Tongue (tissue), 2 donors: ENCODE results near the gene HOXC6. TPM values are rescaled to one million over a fixed set of nuclear protein-coding genes. Genes with fewer than 3 reads are reported as not detected.

ENCODE experiments used
- DNase-seq: peaks from one replicate; pipeline ENCODE4 v3.0.0-alpha.2; 2015
- total RNA-seq: library from RNA; depleted of rRNA; stranded (reverse); fragments of >200 nt; gene quantifications from one replicate; pipeline ENCODE4 v1.2.3, GENCODE V29; 2014

The HOXC6 gene
- total RNA-seq, 1 donor from 2014 or later = not detected

DNA sequence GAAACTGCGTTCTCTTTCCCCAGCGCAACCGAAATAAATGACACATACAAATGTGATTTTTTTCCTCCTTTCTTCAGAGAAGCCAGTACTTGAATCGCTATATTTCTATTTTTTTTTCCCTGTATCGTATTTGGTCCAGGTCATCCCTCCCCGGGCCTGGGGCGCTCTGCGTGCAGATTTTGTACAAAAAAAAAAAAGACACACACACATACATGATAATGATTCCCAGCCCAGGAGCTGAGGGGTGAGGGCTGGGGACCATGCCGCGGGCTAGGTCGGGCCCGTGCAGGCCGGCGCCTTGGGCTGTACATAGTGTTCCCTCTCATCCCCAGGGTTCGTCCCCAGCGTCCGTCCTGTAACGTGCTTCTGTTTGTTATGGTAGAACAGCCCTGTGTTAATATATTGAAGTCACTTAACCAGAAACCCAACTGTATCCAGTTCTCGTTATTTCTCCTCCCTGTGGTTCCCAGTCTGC lies 25.3 kb upstream of the HOXC6 start:
- DNase-seq = no peak

DNA sequence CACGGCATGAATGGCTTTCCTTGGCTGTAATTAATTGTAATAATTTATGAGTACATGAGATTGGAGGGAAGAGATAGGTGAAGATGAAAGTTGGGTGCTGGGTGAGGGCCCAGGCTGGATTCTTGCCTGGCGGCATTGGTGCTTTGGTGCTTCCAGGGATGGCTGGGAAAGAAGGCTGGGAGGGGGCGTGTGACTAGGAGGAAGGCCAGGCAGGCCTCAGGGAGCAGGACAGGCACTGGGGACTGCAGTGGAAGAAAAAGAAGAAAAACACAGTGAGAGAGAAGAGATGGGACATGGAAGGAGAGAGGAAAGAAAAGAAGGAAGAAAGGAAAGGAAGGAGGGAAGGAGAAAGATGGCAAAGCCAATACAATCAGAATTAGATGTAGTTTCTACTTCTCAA lies 24.6 kb upstream of the HOXC6 start:
- no peak for DNase-seq

DNA sequence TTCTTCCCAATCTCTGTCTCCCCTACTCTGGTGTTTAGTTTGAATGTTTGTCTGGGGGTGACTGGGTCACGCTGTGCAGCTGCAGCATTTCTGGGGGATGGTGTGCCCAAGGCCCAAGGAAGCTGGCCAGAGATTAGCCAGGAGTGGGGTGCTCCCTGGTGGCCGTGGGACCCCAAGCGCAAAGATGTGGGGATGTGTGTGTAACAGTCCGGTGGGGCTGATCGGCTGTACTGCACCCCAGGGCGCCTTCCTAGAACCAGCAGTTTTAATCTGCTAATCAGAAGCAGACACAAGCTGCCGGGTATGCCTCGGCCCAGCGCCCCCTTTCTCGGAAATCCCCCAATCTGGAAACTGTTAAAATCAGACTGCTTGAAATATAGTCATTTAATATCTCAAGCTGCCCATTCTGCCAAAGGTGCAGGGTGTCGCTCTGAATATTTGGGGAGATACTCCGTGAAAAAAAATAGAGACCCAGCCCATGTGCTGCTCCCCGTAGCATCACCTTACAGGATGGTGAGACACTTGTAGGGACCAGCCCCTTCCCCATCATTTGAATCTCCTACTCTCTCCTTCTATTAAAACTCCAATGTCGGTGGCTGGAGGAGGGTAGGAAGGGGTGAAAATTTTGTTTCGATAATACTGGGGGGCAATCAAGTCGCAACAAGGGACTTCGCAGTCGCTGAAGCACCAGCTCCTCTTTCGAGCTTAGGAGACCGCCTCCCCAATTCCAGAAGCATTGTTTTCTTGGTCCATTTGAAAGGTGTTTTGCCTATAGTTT lies 24.0 kb upstream of the HOXC6 start:
- no peak for DNase-seq

DNA sequence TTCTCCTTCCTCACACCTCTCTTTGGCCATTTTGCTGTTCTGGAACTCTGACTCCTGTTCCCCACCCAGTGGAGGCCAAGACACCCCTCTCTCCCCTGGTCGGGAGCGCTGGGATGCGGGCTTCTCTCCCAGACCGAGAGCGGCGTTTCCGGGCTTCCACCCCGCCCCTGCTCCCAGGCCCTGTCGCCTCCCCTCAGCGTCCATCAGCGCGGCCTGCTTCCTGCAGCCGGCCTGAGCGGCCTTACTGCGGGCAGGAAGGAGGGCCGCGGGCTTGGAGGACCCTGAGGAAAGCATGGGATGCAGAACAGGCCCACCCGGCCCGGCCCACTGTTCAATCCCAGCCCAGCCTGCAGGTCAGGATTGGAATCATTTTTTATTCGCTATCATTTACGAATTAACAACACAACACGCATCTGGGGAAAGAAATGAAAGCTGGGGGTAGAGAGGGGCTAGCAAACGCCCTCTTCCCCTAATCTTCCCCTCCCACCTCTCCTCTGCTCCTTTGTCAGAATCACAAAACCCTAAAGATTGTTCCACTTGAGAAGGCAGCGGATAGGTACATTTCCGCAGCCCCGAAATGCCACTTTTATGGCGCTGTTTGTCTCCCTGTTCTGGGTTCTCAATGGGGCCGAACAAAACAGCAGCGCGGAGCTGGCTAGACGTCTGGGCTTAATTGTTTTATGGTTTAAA lies 23.3 kb upstream of the HOXC6 start:
- no peak for DNase-seq

DNA sequence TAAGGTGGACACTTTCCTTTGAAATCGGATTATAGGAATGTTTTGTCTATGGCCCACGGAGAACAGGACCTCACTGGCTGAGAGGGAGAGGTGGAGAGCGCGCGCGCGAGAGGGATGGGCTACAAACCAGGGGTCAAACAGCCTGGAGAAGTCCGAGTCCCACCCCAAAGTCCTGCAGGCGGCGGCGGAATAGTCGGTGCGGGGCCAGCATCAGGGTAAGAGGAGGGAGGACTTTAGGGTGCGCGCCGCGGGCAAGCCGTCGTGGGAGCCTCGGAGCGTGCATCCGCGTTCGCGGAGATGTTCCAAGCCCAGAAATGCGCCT lies 22.7 kb upstream of the HOXC6 start:
- no peak for DNase-seq

DNA sequence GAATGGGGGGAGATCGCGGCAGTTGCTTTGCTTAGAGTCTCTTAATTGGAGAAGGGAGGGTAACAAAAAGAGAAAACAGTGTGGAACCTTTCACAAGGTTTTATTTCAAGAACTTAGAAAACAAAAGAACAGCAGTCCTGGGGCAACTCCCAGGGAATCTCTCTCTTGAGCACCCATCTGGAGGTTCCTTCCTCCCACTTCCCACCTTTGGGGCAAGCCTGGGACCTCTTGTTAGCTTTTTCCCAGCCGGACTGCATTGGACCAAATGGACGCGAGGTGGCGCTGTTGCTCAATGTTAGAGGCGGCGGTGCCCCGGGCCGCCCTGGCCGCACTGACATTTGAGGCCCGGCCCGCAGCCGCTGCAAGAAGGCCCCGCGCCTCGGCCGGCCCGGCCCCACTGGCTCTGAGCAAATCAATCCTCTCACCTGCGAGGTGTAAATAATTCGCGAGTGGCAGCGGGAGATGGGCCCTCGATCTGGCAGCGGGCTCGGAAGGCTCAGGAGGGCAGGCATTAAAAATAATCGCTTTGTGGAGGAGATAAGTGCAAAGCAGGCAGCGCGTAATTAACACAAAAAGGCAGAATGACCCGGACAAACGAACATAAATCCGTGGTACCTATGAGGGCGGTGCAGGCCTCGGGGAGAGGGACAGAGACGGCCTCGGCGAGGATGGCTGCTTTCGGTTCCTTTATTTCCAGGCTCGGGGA lies 22.2 kb upstream of the HOXC6 start:
- peak; percentile 94 for DNase-seq

DNA sequence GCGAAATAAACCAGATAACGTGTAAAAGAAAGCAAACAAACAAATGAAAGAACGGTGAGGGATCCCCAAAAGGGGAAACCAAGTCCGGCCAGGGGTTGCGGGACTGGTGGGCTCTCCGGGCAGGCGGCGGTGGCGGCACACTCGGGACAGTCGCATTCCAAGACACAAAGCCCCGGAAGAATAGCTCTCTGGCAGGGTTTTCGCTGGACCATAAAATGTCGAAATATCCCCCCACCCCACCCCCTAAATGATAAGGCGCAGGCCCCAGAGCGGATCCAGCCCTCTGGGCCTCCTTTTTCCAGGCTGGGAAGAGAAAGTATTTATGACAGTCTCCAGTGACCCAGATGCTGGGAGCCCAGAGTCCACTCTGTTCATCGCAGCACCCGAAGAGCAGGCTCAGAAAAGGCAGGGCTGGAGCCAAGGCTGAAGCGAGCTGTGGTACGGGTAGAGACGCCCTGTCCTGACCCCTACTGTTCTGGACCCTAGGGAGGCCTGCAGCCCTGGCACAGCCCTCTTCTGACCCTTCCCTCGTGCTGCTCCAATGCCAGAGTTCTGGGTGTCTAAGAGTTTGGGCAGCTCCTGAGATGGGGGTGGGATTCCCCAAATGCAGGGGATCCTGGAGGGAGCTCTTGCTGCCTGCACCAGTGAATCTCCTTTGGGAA lies 21.6 kb upstream of the HOXC6 start:
- no peak for DNase-seq

DNA sequence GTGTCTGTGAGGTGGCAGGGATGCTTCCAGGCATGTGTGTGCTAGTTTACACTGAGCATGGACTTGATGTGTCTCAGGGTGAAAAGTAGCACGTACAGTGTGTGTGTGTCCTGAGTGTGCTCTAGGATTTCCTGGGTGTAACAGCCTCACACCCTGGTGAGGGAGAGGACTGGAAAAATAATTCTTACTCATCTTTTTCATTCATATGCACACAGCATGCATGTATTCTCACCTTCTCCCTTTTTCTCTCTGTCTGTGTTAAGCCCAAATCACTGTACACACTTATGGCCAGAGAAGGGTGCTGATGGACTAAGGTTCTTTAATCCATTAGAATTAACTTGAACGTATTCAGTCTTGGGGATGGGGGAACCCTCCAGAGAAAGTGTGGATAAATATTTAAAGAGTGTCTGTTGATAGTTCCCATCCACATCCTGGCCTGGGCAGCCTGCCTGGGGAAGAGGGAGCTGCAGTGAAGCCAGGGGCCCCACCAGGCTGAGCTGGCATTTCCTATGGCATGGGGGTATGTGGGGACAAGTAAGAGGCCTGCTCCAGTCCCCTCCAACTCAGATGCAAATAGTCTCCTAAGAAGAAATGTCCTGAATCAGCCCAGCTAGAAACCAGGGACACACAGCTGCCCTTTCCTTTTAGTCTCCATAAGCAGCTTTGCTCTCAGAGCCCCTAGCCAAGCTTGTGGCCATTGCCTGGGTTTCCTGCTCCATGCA lies 20.5 kb upstream of the HOXC6 start:
- DNase-seq = no peak

DNA sequence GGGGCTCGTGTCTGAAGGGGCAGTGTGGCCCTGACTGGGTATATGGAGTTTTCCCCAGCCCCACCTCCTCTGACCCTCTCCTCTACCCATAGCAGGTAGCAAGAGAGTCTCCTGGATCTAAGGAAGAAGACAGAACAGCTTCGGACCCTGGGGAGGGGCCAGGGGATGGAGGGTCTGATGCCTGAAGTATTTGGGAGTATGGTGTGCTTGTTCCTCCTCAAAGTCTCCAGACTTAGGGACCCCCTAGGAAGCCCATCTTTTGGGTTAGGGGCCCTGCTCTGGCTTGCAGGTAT lies 20.0 kb upstream of the HOXC6 start:
- no peak for DNase-seq

DNA sequence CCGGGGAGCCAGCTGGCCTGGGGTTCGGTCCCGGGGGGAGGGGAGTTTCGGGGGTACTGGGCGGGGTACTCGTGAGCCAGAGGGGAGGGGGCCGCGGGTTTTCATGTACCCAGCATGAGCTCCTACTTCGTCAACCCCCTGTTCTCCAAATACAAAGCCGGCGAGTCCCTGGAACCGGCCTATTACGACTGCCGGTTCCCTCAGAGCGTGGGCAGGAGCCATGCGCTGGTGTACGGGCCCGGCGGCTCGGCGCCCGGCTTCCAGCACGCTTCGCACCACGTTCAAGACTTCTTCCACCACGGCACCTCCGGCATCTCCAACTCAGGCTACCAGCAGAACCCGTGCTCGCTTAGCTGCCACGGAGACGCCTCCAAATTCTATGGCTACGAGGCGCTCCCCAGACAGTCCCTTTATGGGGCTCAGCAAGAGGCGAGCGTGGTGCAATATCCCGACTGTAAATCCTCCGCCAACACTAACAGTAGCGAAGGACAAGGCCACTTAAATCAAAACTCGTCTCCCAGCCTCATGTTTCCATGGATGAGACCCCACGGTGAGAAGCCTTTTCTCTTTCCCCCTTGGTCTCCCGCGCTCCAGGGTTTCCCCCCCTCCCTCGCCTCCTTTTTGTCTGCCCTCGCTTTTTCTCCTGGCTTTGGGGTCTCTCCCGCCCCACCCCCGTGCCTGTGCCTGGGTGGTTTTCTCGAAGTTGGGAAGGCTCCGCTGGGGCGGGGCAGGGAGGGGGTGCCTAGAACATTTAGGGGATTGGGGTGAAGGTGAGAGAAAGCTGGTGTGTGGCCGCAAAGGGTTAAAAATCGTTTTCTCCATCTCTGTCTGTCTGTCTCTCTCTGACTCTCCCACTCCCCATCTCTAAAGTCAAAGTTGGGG lies 18.8 kb upstream of the HOXC6 start:
- DNase-seq = no peak

DNA sequence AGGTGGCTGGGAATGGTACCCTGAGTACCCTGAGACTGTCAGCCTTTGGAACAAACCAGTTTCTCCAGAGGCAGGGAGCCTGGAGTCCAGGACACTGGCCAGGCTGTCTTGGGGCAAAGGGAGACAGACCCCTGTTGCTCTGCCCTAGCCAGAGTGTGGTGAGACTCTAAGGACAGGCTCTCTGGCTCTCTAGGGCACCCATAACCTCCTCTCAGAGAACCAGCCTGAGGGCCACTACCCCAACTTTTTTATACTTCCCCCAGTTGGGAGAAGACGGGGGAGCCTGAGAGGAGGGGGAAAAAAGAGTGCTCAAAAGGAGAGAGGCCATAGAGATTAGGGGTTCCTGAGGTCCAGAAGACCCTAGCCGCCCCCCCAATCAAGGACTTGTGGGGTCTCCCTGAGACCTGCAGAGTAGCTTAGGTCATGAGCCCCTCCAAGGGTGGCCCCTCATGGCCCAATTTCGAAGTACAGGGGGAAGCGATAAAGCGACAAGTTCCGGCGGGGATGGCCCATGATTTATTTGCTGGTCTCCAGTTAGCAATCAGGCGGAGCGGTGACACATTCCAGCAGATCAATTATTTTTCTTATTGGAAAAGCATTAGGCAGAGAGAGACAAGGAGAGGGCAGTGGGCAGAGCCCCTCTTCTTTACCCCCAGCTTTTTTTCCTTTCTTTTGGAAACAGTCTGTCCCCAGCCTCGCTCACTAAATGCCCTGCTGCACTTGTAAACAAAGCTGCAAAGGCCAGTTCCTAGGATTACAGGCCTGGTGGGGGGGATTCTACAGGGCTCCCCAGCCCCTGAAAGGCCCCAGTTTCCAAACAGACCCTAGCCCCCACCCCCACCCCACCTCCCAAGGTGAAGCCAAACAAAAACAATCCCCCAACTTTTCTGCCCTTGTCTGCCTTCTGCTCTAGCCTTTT lies 17.9 kb upstream of the HOXC6 start:
- DNase-seq = no peak

DNA sequence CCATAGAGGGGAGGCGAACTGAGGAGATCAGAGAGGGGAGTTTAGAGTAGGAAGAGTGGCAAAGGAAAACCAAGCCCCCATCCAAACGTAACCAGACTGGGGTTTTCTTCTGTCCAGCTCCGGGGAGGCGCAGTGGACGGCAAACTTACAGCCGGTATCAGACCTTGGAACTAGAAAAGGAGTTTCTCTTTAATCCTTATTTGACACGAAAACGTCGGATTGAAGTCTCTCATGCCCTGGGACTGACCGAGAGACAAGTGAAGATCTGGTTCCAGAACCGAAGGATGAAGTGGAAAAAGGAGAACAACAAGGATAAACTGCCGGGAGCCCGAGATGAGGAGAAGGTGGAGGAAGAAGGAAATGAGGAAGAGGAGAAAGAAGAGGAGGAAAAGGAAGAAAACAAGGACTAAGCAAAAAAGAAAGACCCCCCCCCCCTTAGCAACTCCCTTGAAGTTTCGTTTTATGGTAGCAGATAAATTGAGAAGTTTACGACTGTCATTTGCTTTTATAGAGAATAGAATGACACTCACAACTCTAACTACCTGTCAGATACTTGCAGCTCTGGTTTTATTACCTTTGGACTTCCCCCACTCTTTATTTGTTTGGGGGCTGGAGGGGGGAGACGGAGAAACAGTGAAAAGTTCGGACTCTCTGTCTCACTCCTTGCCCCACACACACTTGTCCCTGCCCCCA lies 17.1 kb upstream of the HOXC6 start:
- no peak for DNase-seq

DNA sequence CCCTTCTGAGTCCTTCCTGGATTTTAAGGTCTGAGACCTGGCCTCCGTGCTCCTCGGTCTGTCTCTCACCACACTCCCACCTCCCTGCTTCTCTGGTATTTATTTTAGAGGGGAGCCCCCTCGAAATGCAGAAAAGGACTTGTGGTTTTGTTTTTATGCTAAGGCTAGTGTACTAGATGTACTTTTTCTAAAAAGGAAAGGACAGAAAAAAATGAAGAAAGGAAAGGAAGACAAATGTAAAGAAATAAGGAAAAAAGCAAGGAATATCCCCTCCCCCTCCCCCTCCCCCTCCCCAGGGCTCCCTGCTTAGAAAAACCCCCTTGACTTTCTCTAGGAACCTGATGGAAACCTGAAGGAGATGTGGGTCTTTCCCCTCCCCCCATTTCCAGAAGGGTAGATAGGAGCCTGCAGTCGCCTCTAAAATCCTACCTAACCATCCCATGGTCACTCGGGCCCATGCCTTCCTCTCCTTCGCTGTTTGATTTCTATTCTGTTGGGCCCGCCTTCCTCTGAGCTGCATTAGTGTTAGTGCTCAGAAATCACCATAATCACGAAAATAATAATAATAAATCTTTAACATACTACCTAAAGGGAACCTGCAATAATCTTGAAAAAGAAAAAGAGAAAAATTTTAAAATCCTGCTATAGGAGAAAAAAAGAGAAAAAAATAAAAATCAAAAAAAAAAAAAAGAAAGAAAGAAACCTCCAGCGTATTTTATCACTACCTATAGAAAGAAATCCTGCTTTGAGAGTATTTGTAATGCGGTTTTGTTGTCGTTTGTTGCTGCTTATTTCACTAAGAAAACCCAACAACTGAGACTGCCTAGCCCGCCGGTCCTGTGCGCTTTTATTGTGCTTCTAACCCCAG lies 16.3 kb upstream of the HOXC6 start:
- DNase-seq = no peak

DNA sequence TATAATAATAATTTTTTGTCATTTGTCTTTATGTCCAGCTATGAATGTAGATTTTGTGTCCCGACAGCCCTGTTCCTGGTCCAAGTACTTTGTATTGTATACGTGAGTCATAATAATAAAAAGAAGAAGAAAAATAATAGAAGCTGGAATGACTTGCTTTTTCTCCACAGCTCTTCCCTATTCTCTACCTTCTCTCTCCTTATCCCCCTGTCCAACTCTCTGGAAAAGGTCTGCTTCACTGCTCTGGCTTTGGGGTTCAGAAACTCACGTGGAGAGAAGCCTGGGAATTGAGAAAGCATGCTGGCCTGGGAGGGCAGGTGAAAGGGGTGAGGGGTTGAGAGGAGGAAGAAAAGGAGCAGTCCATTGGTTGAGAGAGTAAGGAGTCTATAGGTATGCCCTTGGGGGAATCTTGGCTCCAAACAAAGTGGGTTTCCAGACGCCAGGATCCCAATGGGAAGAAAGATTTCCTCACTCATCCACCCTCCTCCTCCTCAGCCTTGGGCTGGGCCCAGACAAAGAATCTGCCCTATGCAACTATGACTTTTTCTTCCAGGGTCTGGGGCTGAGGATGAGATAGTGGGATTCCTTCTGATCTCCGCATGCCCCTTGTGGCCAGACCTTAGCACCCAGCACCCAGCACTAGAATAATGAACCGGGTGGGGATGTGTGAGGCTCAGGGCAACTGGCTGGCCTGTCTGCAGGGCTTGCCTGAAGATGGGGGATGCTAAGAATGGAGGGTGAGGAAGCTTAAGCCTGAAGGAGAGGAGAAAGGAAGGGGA lies 15.4 kb upstream of the HOXC6 start:
- no peak for DNase-seq

DNA sequence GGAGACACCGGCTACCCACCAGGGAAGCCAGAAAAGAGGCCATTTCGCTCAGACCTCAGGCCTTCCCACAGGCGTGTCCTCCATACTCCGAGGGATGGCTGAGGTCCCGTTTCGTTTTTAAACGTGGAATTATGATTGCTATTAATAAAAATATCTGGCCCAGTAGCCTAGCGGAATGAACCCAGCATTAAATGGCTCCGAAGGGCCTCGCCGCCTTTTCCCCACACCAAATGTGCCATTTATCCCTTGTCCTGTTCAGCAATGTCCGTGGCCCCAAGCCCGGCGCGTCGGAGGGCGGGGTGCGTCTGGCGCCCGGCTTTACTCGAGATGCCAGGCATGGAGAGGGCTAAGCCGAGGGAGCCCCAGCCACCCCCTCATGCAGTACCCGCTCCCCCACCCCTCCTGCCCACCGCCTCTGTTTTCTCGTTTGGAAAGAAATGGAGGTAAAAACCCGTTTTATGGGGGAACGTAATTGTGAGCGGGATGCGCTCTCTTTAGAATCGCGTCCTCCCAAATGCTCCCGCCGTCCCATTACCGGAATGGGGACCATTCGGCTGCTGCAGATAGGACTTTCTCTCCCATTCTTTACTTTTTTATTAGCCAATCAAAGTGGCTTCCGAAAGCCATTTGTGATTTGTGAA lies 13.7 kb upstream of the HOXC6 start:
- no peak for DNase-seq

DNA sequence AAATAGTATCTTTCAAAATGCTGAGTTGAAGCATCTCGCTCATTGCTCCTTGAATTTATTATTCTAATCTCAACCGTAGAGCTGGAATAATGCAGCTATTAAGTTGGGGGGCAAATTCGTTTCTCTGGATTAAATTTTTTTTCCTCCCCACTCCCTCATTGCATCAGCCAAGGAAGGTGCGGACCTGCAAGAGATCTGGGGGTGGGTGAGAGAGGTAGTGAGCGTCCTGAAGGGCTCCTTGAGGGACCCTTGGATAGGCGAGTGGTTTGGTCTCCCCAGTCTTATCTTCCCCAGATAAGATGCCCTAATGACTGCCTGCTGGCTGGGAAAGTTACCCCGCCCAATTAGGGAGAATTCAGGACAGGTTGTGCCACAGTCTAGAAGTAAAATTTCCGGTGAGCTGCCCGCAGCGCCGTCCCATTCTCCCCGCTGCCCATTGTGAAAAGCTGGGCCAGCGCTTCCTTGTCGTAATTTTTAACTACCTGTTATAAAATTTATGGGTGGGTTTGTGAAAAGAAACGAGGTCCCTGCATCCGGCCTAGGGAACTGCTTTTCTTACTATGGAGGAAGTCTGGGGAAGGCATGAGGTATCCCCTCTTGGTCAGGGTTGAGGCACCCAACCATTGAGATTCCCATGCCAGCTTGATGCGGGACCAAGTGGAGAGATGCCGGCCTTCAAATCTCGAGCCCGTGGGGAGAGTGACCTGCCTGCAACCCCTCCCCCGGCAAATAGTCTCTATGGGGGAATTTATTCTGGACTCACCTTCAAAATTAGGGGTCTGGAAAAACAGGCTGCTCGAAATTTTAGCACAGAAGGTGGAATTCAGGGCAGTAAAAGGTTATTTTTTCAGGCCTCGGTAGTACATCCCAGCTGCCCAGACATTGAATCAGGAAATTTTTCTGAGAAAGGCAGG lies 13.0 kb upstream of the HOXC6 start:
- no peak for DNase-seq
